ENCODE measurements around the gene RPRD1B.
A peak's percentile ranks its signal among the peaks of the same experiment; 100 is the strongest.

The RPRD1B gene

GRCh38 chr20:38050686-38051085, 17.1 kb downstream of the RPRD1B start:
- H3K4me3 ChIP-seq (ENCODE audit: low read depth, low read length) = no peak overlapping the region
- peak; percentile 61 for DNase-seq (ENCODE audit: low read depth)
- TF ChIP-seq, protein P1, sequence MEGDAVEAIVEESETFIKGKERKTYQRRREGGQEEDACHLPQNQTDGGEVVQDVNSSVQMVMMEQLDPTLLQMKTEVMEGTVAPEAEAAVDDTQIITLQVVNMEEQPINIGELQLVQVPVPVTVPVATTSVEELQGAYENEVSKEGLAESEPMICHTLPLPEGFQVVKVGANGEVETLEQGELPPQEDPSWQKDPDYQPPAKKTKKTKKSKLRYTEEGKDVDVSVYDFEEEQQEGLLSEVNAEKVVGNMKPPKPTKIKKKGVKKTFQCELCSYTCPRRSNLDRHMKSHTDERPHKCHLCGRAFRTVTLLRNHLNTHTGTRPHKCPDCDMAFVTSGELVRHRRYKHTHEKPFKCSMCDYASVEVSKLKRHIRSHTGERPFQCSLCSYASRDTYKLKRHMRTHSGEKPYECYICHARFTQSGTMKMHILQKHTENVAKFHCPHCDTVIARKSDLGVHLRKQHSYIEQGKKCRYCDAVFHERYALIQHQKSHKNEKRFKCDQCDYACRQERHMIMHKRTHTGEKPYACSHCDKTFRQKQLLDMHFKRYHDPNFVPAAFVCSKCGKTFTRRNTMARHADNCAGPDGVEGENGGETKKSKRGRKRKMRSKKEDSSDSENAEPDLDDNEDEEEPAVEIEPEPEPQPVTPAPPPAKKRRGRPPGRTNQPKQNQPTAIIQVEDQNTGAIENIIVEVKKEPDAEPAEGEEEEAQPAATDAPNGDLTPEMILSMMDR (conservative IDR thresholded peaks at IDR 0.05; ENCODE audit: low read depth, low read length) = no peak

GRCh38 chr20:38052870-38053269, 19.3 kb downstream of the RPRD1B start:
- no peak for DNase-seq (ENCODE audit: low read depth)
- TF ChIP-seq, protein P1 (conservative IDR thresholded peaks at IDR 0.05; ENCODE audit: low read depth, low read length) = no peak
- H3K4me3 ChIP-seq (ENCODE audit: low read depth, low read length) = no peak overlapping the region

DNA sequence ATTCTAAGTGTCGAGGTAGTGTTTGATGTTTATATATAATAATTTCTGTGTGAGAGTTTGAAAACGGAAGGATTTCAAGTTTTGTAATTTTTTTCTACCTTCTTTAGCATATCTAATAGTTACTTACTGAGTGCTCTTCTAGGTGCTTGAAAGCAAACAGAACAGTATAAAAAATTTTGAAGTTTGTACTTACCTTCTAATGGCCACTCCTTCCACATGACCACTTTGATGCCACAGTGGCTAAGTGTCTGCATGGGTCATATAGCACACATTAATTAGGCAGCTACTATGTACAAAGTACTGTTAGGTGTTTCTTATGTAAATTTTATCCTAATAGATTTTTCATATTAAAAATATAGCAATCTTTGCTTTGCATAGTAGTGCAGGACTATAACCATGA, 21.1 kb downstream of the RPRD1B start:
- TF ChIP-seq, protein P1 (conservative IDR thresholded peaks at IDR 0.05; ENCODE audit: low read depth, low read length) = no peak
- H3K4me3 ChIP-seq (ENCODE audit: low read depth, low read length) = no peak overlapping the region
- DNase-seq (ENCODE audit: low read depth) = no peak

DNA sequence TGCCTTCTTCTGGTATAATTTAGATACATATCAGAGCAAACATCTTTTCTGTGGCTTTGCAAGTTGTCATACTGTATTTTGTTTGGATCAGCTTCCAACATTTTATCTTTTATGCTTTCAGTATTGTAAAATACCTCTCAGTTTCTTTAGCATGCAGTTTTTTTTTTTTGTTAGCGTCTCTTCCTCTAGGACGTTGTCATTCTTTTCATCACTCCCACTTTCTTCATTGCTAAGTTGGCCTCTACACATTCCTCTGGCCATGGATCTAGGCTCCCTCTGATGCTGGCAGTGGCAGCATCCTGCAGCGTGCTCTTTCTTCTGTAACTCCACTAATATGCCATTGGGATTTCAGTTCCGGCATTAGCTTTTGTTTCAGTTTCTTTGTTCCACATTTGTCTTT, 21.7 kb downstream of the RPRD1B start:
- DNase-seq (ENCODE audit: low read depth) = peak; percentile 60

DNA sequence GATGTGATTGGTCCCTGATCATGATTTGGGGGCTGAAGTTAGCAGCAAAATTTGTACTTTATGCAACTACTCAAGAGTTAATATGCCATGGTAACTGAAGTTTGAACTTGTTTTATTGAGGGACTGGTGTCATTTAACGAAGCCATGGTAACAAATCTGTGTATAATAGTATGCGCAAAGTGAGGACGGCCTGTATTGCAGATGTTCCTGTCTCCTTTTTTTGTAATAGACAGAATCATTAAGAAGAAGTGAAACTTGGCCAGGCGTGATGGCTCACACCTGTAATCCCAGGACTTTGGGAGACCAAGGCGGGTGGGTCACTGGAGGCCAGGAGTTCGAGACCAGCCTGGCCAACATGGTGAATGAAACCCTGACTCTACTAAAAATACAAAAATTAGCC, 22.3 kb downstream of the RPRD1B start:
- H3K4me3 ChIP-seq (ENCODE audit: low read depth, low read length) = no peak overlapping the region
- TF ChIP-seq, protein P1 (conservative IDR thresholded peaks at IDR 0.05; ENCODE audit: low read depth, low read length) = no peak
- no peak for DNase-seq (ENCODE audit: low read depth)

More for the DNA sequence above, 21.7 kb downstream of the RPRD1B start:
- TF ChIP-seq, protein P1 (conservative IDR thresholded peaks at IDR 0.05; ENCODE audit: low read depth, low read length) = no peak
- H3K4me3 ChIP-seq (ENCODE audit: low read depth, low read length) = no peak overlapping the region

- TF ChIP-seq, protein P1 (conservative IDR thresholded peaks at IDR 0.05; ENCODE audit: low read depth, low read length) = peak; percentile 92
- H3K4me3 ChIP-seq (ENCODE audit: low read depth, low read length) = no peak overlapping the region
- peak; percentile 78 for DNase-seq (ENCODE audit: low read depth)
Measured at GRCh38 chr20:38057351-38057972, 23.9 kb downstream of the RPRD1B start.

- no peak overlapping the region for H3K4me3 ChIP-seq (ENCODE audit: low read depth, low read length)
- TF ChIP-seq, protein P1 (conservative IDR thresholded peaks at IDR 0.05; ENCODE audit: low read depth, low read length) = no peak
- DNase-seq (ENCODE audit: low read depth) = no peak
Measured at GRCh38 chr20:38059832-38060231, 26.3 kb downstream of the RPRD1B start.

All from choroid plexus epithelial cell (primary cell).